Aorta (tissue), 5 donors: Measurements from ENCODE around the gene TAF11. TPM values are rescaled to one million over a fixed set of nuclear protein-coding genes. Genes with fewer than 3 reads are reported as not detected.
A peak's percentile ranks its signal among the peaks of the same experiment; 100 is the strongest.
"Not testable (repeated sequence)": the region's sequence is repeated elsewhere in the genome, so short reads cannot be mapped to it uniquely, and the experiment has no call there.

Experiments
- ATAC-seq: fragments of 200-7000 bp; cut with Tn5 transposase; one replicate; pipeline ENCODE4 v1.9.1; 2022; ENCODE audit warnings: moderate library complexity; ENCODE audit not compliant: low FRiP score
- DNase-seq, 2 donors: peaks; one replicate each; pipeline ENCODE4 v3.0.0-alpha.2; 2020
- H3K27ac ChIP-seq, 2 donors: one replicate each; pipeline ENCODE4 v1.5.1; 2013; ENCODE audit warnings: low read length in 2 of 2, mild to moderate bottlenecking in 2 of 2, moderate library complexity in 2 of 2, control low read depth in 1 of 2, inconsistent platforms in 1 of 2, low read depth in 1 of 2
- H3K27me3 ChIP-seq, 2 donors: one replicate each; pipeline ENCODE4 v1.6.1; 2013; ENCODE audit warnings: control low read depth in 1 of 2, low read length in 1 of 2, mild to moderate bottlenecking in 1 of 2, moderate library complexity in 1 of 2; ENCODE audit not compliant: insufficient read depth in 2 of 2, control insufficient read depth in 1 of 2
- H3K36me3 ChIP-seq, 2 donors: one replicate each; pipeline ENCODE4 v1.6.1; 2013; ENCODE audit warnings: control low read depth in 1 of 2, low read length in 1 of 2, mild to moderate bottlenecking in 1 of 2; ENCODE audit not compliant: insufficient read depth in 2 of 2, control insufficient read depth in 1 of 2
- H3K4me1 ChIP-seq, 2 donors: one replicate each; pipeline ENCODE4 v1.6.1; 2013; ENCODE audit warnings: low read length in 2 of 2, control low read depth in 1 of 2, mild to moderate bottlenecking in 1 of 2, moderate library complexity in 1 of 2; ENCODE audit not compliant: insufficient read depth in 2 of 2, control insufficient read depth in 1 of 2
- H3K4me3 ChIP-seq, 2 donors: one replicate each; pipeline ENCODE4 v1.5.1; 2013; ENCODE audit warnings: low read length in 2 of 2, control low read depth in 1 of 2, mild to moderate bottlenecking in 1 of 2
- H3K9me3 ChIP-seq: one replicate; pipeline ENCODE4 v1.6.1; 2013; ENCODE audit warnings: mild to moderate bottlenecking, low read length; ENCODE audit not compliant: control insufficient read depth
- WGBS, 2 donors: extraction: QIAGEN DNeasy Blood & Tissue Kit; methylation state at CpG; one replicate each; pipeline ENCODE4 v1.1.7; 2013; 5-methylcytosine and 5-hydroxymethylcytosine counted together
- intact Hi-C, 2 donors: fragments of 100-400 bp; cut with DNase I; formaldehyde crosslinking; loops; one replicate each; pipeline versions ENCODE4 v1.14.2 to v1.15.0; 2022
- polyA plus RNA-seq, 2 donors: library from polyadenylated mRNA; stranded (reverse); fragments of 200-250 nt; gene quantifications; one replicate each; pipeline ENCODE4 v1.2.3, GENCODE V29; 2013
- total RNA-seq, 2 donors: library from RNA; stranded (reverse); fragmentation: NEBNext Ultra II Directional; extraction: Animal tissue kit (Norgen Biotek cat#: 25700); gene quantifications; one replicate each; pipeline ENCODE4 v1.2.1, GENCODE V29; 2021
- donor health status: healthy with polysubstance abuse.
- donor health status: Bipolar disorder and iron deficiency.
- donor health status: DM: no; HTN: no; CAD: no.
- donor health status: DM: no; HTN: no; CAD: no.
- donor health status: DM: yes; HTN: yes; CAD: no.

The TAF11 gene
- total and polyA plus RNA-seq, 4 donors = 18.8 to 50.6 (median 31.6) TPM

DNA sequence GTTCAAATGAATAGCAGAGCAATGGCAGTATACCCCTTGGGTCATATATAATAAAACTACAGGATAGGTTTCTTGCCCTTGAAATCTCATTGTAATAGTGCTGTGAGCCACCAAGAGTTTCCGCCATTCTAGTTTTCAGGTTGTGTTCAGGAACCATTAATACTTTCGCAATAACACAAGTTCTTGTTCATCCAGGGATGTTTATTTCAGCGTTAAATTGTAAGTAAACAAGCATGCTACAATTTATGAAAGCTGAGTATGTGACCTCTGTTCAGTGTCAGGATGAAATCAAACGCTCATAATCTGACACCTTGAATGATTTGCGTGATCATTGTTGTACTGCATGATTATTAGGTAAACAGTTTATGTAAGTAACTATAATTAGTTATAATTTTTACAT, 24.0 kb upstream of the TAF11 start:
- 95 to 96% methylated on average over 5 of the region's 5 CpGs for WGBS, 2 donors
- DNase-seq = no peak
- H3K9me3 ChIP-seq = no peaks in the 10 kb centered on the region
- peaks cover 5 to 20% of the 10 kb centered on the region in 2 donors for H3K4me1 ChIP-seq
- no peaks in the 10 kb centered on the region for H3K36me3 ChIP-seq
- intact Hi-C loops = no loop called here
- H3K27ac ChIP-seq = no peak overlapping the region
- no peak overlapping the region for H3K4me3 ChIP-seq
- H3K27me3 ChIP-seq = no peaks in the 10 kb centered on the region
- no peak for ATAC-seq

DNA sequence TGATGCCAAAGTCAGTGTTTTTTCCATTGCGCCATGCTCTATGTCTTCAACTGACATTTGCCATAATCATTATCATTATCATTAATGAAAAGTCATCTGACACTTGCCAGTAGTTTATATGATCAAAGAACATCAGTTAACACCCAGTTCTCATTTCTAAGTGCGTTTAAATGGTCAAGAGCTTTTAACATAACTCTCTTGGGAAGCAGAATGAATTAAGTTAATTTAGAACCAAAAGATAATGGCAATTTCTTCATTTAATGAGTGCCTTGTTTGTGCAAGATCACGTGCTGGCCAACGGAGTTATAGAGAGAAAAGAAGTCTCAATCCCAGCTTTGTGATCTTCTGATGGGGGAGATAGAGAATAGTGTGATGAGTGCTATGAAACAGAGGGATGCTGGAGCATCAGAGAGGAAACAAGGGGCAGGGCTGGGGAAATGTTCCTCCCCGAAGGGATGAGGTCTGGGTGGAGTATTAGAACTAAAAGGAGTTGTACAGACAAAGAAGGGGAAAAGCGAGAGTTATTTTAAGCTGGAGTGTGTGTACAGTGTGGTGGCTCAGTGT, 21.6 kb upstream of the TAF11 start:
- 48% methylated on average over 6 of the region's 6 CpGs for WGBS, 2 donors
- ATAC-seq (no peak), DNase-seq (no peak)
- Histone ChIP-seq H3K27me3 (no peaks in the 10 kb centered on the region), H3K27ac (peak overlapping the region in 1 of 2 donors; percentile 6), H3K4me1 (peaks cover 4 to 5% of the 10 kb centered on the region in 2 donors), H3K4me3 (no peak overlapping the region), H3K9me3 (no peaks in the 10 kb centered on the region), H3K36me3 (no peaks in the 10 kb centered on the region)
- intact Hi-C loops = no loop called here

DNA sequence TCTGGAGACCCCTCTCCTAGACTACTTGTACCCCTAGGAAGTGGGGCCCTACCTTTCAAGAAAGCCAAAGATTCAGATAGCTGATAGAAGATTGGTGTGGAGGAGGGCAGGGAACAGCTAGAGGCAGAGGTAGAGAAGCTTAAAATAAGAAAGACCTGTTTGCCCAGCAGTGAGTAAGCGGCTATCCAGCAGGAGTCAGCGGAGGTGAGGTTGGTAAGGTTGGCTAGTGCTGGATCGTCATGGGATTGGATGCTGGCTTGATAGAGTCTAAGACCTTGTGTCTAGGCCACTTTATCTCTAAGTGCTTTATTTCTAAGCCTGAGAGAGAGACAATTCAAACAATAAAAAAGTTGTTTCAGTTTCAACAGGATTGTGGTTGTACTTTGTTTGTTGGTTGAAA, 20.4 kb upstream of the TAF11 start:
- H3K4me3 ChIP-seq = no peak overlapping the region
- 89 to 93% methylated on average over 3 of the region's 3 CpGs for WGBS, 2 donors
- H3K27ac ChIP-seq = no peak overlapping the region
- no peaks in the 10 kb centered on the region for H3K36me3 ChIP-seq
- no peaks in the 10 kb centered on the region for H3K9me3 ChIP-seq
- no peak for ATAC-seq
- peaks cover 4 to 5% of the 10 kb centered on the region in 2 donors for H3K4me1 ChIP-seq
- no peaks in the 10 kb centered on the region for H3K27me3 ChIP-seq
- no peak for DNase-seq
- intact Hi-C loops = no loop called here

DNA sequence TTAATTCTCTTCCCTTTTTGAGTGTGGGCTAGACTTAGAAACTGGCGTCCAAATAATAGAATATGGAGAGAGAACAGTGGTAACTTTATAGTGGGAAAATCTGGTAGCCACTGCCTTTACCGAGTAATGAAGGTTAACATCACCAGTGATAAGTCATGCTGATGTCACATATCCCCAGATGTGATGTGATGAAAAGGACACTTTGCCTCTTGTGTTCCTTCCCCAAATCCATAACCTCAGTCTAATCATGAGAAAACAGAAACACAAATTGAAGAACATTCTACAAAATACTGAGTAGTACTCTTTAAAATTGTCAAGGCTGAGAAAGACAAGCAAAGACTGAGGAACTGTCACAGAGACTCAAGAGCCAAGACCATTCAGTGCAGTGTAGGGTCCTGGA, 19.0 kb upstream of the TAF11 start:
- Histone ChIP-seq H3K27me3 (no peaks in the 10 kb centered on the region), H3K9me3 (no peaks in the 10 kb centered on the region), H3K4me1 (peaks cover 4 to 5% of the 10 kb centered on the region in 2 donors), H3K4me3 (no peak overlapping the region), H3K27ac (no peak overlapping the region), H3K36me3 (no peaks in the 10 kb centered on the region)
- intact Hi-C loops = no loop called here
- DNase-seq (no peak), ATAC-seq (no peak)
- 93 to 97% methylated on average over 2 of the region's 2 CpGs for WGBS, 2 donors

DNA sequence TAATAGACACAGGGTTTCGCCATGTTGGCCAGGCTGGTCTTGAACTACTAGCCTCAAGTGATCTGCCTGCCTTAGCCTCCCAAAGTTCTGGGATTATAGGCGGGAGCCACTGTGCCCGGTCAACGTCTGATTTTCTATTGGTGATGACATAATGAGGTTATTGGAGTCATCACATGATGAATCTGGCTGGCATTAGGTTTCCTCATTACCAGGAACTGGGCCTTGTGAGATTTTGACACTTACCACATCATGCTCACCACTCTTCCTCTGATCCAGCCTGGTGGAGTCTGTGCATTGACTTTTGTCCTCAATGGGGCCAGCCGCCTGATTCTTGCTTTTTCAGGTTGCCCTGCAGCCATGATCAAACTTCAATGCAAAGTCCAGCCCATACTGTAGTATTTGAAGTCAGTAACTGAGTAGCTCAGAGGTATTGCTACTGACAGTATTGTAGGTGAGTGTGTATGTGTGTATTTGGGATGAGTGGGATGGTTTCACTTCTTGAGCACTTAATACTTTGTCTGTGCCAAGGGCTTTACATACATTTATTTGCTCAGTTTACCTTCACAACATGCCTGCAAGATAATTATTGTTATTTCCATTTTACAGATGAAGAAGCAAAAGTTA, 17.3 kb upstream of the TAF11 start:
- WGBS, 2 donors = 92 to 99% methylated on average over 5 of the region's 5 CpGs
- peaks cover 0 to 8% of the 10 kb centered on the region in 2 donors for H3K4me1 ChIP-seq
- ATAC-seq = no peak
- no peaks in the 10 kb centered on the region for H3K9me3 ChIP-seq
- no peaks in the 10 kb centered on the region for H3K27me3 ChIP-seq
- no peak overlapping the region for H3K27ac ChIP-seq
- no peak for DNase-seq
- intact Hi-C loops = no loop called here
- no peak overlapping the region for H3K4me3 ChIP-seq
- H3K36me3 ChIP-seq = no peaks in the 10 kb centered on the region

DNA sequence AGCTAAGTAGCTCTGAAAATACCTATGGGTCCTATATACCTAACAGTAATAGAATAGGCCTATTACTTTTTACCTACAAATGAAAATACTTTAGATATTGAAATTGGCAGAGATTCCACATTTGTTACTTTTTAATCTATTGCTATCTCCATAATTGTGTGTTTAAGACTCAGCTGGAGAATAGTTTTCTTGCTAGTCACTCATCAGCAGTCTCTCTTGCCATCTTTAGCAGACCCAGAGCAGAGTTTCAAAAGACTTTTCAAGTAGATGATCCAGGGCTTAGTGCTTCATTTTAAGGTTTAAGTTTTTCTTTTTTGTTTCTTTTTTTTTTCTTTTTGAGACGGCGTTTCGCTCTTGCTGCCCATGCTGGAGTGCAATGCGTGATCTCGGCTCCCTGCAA, 14.1 kb upstream of the TAF11 start:
- no peaks in the 10 kb centered on the region for H3K36me3 ChIP-seq
- intact Hi-C loops = no loop called here
- DNase-seq = no peak
- 82 to 85% methylated on average over 5 of the region's 5 CpGs for WGBS, 2 donors
- no peaks in the 10 kb centered on the region for H3K9me3 ChIP-seq
- H3K4me1 ChIP-seq = peaks cover 0 to 7% of the 10 kb centered on the region in 2 donors
- H3K27ac ChIP-seq = no peak overlapping the region
- no peak overlapping the region for H3K4me3 ChIP-seq
- no peaks in the 10 kb centered on the region for H3K27me3 ChIP-seq
- ATAC-seq = no peak

DNA sequence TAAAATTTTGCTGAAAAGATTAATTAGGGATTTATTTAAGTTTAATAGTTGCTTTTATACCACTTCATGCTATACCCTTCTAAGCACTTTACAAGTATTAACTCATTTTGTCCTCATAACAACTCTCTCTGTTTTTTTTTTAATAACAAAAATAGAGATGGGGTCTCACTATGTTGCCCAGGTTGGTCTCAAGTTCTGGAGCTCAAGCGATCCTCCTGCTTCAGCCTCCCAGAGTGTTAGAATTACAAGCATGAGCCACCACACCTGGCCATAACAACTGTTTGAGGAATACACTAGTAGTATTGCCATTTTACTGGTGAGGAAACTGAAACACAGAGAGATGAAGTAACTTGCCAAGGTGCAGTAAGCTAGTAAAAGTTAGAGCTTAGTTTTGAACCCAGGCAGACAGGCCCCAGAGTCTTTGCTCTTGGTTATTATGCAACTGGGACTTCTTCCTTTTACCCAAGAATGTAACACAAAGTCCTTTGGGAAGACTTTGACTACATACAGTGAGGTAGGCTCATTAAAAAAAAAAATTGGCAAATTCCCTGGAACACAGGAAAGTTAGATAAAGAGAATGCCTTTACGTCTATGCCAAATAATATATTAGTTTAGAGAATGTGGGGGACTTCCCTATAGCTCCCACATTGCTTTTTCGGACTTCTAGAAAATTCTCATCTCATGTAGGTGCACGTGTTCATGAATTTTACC, 12.6 kb upstream of the TAF11 start:
- 62 to 66% methylated on average over 4 of the region's 4 CpGs for WGBS, 2 donors
- ATAC-seq (no peak), DNase-seq (no peak)
- intact Hi-C loops = no loop called here
- Histone ChIP-seq H3K4me1 (peaks cover 0 to 7% of the 10 kb centered on the region in 2 donors), H3K9me3 (no peaks in the 10 kb centered on the region), H3K27ac (no peak overlapping the region), H3K4me3 (no peak overlapping the region), H3K27me3 (no peaks in the 10 kb centered on the region), H3K36me3 (peaks cover 0 to 2% of the 10 kb centered on the region in 2 donors)

DNA sequence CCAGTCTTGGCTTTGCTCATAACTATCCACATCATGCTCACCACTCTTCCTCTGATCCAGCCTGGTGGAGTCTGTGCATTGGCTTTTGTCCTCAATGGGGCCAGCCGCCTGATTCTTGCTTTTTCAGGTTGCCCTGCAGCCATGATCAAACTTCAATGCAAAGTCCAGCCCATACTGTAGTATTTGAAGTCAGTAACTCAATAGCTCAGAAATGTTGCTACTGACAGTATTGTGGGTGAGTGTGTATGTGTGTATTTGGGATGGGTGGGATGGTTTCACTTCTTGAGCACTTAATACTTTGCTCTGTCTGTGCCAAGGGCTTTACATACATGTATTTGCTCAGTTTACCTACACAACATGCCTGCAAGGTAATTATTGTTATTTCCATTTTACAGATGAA, 11.9 kb upstream of the TAF11 start:
- DNase-seq, H3K36me3 ChIP-seq, intact Hi-C loops, H3K4me1 ChIP-seq, H3K9me3 ChIP-seq, H3K27me3 ChIP-seq, H3K27ac ChIP-seq, ATAC-seq, H3K4me3 ChIP-seq: not testable (repeated sequence)
- 97 to 100% methylated on average over 1 of the region's 1 CpG for WGBS, 2 donors

DNA sequence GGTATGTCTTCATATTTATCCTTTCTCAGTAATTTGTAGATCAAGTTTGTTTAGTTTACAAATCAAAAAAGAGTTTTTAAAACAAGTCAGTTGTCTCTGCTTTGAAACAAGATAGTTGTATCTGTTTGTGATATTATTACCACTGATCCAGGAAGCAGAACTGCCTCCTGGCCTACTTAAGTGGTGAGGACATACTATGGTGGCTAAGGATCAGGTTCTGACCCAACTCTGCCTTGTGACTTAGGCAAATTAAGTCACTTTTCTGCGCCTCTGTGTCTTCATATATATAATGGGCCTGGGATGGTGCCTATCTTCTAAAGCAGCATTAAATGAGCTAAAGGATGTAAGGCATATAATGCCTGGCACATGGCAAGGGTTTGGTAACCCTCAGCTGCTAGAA, 9.9 kb upstream of the TAF11 start:
- Histone ChIP-seq H3K4me1 (peaks cover 3 to 7% of the 10 kb centered on the region in 2 donors), H3K4me3 (no peak overlapping the region), H3K27me3 (no peaks in the 10 kb centered on the region), H3K9me3 (no peaks in the 10 kb centered on the region), H3K36me3 (peaks cover 0 to 2% of the 10 kb centered on the region in 2 donors), H3K27ac (no peak overlapping the region)
- intact Hi-C loops = no loop called here
- ATAC-seq (no peak), DNase-seq (no peak)
- 94 to 99% methylated on average over 1 of the region's 1 CpG for WGBS, 2 donors
